ENCODE measurements around the gene TRPM4. TPM values are rescaled to one million over a fixed set of nuclear protein-coding genes. Genes with fewer than 3 reads are reported as not detected.
A peak's percentile ranks its signal among the peaks of the same experiment; 100 is the strongest.
"Not testable (repeated sequence)": the region's sequence is repeated elsewhere in the genome, so short reads cannot be mapped to it uniquely, and the experiment has no call there.

TRPM4 gene
- total RNA-seq, 1 donor from 2014 or later, result 15.0 TPM

DNA sequence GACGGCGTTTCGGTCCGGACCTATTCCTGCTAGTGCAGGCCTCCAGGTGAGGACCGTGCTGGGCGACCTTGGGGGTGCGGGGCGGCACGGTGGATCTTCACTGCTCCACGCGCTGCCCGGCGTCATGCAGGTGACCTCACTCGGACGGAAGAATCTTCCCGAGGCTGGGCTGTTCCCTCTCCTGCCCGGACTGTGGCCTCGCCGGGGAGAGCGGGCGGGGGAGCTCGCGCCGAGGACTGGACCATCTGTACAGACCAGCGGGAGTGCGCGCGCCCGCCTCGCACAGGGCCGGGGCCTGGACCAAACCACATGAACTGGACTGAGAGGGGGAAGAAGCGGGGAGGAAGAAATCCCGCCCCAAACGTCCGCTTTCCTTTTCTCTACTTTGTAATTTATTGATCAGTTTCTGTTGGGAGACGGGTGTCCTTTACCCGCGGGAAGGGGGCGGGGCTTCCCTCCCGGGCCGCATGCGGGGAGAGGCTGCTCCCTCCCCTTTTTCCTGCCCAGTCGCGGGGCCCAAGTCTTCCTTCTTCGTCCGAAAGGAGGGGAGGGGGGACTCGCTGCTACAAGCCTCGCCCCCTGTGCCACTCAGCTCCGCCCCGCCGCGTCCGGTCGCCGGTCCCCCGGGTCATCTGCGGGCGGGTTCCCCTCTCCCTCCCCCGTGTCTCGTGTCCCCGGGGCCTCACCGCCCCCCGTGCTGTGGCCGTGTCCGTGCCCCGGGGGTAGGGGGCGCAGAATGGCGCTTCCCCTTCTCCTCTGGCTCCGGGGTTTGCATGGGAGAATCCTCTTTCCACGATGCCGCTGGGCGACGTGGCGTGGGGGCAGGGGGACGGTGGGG lies 7.3 kb upstream of the TRPM4 start:
- ATAC-seq, result peak; percentile 84
- peak; percentile 93 for DNase-seq (ENCODE audit: low spot score)

DNA sequence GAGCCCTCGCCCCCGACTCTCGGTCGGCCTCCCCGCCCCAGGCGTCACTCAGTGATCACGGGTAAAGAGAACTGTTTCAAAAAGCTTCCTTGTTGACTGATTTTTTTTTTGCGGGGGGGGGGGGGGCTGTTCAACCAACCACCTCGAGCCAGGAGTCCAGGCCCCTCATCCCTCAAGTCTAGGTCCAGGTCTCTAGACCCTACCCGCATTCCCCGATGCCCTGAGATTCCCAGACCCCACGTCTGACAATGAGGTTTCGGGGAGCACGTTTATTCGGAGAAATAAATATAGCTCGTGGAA lies 6.7 kb upstream of the TRPM4 start:
- DNase-seq (ENCODE audit: low spot score), result no peak

DNA sequence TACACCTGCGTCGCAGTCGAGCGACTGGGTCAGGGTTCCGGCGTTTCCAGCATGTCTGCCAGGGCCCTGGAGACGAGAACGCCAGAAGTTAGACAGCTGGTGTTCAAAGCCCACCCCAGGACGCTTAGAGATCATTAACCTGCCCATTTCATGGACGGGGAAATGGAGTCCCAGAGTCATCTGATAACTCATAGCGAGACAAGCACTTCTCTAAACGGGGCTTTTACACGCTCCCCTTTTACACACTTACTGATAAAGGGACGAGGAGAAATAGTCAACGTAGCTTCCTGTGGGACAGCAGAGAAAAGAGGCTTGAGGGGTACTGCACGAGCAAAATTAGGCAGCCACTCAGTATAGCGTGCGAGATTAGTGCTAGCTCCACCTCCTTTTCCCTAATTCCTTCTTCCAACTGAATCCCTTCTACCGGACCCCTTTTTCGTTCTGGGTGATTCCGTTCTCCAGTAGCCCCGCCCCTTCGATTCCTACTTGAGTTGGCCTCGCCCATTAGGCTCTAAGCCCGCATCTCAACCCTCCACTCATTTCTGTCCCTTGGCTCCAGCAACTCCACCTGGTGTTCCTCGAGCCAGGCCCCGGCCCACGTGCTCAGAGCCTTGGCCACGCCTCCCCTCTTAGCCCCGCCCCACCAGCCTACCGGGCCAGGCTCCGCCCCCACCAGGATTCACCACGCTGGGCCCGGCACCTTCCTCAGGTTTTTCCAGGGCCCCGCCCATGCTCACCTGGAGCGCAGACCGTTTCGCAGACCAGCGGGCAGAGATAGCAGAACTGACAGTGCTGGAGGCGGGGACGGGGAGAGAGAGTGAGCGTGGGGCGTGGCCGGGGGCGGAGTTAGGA lies 6.1 kb upstream of the TRPM4 start:
- DNase-seq (ENCODE audit: low spot score) (peak; percentile 78), ATAC-seq (peak; percentile 18)

More for the DNA sequence above, 6.7 kb upstream of the TRPM4 start:
- ATAC-seq, result no peak

DNA sequence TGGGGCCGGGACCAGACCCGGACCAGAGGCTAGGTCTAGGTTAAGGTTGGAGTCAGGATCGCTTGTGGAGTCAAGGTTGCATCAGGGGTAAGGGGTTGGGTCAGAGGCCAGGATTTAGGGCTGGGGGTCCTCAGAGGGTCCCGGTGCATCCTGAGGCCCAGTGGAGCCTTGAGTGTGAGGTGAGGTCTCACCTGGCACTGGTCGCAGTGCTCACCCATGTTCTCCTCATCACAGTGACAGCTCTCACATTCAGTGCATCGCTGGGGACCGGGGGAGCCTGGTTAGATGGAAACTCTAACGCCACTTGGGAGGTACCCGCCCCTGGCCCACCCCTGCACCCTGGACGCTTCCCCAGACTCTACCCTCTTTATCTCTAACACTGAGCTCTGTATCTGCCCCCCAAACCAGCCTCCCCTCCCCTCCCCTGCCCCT lies 5.5 kb upstream of the TRPM4 start:
- DNase-seq (ENCODE audit: low spot score), result no peak
- no peak for ATAC-seq

DNA sequence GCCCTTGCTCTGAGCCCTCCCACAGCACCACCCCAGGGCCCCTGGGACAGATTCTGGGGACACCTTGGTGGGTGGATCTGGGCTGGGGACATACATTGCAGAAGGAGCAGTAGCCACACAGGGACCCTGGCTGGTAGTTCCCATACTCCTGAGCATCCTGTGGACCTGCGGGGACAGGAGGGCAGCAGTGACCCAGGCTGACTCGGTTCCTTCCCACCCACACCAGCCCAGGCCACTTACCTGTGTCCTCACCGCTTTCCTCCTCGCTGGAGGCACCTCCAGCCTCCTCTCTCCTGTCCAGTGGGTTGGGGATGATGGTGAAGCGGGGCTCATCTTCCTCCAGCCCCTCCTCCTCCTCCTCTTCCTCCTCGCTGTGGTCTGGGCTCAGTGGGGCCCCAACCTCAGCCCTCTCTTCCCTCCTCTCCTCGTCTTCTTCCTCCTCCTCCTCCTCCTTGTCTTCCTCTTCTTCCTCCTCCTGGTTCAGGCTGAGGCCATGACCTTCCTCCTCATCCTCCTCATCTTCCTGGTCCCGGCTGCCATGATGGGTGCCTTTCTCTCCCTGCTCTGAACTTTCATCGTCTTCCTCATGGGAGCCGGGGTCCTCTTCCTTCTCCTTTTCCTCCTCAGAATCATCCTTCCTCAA lies 4.3 kb upstream of the TRPM4 start:
- DNase-seq (ENCODE audit: low spot score) (no peak), ATAC-seq (no peak)

DNA sequence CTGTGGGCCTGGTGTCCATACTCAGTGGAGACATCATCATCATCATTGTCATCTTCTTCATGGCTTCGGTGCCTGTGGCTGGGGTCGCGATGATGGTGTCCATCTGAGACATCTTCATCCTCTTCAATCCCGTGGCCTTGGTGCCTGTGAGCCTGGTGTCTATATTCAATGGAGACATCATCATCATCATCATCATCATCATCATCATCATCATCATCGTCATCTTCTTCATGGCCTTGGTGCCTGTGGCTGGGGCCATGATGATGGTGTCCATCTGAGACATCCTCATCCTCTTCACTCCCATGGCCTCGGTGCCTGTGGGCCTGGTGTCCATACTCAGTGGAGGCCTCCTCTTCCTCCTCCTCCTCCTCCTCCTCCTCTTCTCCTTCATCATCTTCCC lies 3.3 kb upstream of the TRPM4 start:
- no peak for DNase-seq (ENCODE audit: low spot score)
- ATAC-seq, result no peak

DNA sequence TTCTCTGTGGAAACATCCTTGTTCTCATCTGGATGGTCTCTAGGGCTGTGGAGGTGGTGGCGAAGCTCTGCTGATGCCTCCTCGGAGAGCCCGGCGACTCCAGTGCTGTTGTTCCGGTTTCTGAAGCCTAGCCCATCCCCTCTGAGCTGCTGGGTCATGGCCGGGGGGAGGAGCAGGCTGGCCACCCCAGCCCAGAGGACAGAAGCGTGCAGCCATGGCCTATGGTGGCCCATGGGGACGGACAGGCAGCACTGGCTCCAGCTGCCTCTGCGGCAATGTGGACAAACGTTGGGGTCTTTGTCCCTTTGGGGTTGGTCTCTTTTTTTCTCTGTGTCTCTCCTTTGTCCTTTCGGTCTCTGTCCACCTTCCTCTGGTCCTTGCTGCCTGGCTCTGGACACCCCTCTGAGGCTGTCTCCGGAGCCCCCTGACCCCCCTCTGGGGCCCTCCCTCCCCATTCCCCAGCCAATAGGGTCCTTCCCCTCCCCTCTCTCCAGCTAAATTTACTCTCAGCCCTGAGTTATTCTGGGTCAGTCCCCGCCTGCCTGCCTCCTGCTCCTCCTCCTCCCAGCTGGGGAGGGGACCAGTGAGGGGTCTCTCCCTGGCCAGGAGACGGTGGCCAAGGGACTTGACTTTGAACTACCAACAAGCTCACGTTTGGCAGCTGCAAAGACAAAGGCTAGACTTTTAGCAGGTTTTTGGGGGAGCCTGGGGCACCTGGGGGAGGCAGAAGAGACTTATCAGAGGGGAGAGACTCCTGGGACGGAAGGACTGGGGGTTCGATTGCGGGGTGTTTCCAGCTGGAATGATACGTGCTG lies 2.4 kb upstream of the TRPM4 start, which contains the start of gene HRC:
Gene HRC, minus strand, starts transcription at position 392 of the 815 bp plus-strand sequence. Its CDS starts 159 bp downstream, at position 233.
- no peak for ATAC-seq

DNA sequence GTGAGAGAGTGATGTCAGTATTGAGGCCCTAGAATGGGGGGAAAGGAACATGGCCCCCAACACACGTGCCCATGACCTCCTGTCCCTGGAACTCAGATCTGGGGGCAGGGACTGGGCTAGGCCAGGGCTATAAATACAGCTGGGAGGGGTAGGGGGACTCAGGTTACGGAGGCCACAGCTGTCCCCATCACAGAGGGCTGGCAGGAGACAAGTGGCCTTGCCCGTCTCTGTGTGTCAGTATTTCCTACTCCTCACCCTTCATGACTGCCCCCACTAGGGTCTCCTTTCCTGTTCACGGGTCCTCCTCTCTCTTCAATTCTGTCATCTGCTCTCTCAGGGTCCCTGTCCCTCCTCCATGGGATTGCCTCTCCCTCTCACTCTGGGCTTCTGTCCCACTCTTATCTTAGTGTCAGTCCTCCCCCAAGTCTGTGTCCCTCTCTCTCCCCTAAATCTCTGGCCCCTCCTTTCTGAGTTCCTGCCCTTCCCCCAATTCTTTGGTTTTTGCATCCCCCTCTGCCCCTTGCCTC lies 1.7 kb upstream of the TRPM4 start:
- no peak for DNase-seq (ENCODE audit: low spot score)
- ATAC-seq, result no peak

More for the DNA sequence above, 2.4 kb upstream of the TRPM4 start, which contains the start of gene HRC:
- no peak for DNase-seq (ENCODE audit: low spot score)

DNA sequence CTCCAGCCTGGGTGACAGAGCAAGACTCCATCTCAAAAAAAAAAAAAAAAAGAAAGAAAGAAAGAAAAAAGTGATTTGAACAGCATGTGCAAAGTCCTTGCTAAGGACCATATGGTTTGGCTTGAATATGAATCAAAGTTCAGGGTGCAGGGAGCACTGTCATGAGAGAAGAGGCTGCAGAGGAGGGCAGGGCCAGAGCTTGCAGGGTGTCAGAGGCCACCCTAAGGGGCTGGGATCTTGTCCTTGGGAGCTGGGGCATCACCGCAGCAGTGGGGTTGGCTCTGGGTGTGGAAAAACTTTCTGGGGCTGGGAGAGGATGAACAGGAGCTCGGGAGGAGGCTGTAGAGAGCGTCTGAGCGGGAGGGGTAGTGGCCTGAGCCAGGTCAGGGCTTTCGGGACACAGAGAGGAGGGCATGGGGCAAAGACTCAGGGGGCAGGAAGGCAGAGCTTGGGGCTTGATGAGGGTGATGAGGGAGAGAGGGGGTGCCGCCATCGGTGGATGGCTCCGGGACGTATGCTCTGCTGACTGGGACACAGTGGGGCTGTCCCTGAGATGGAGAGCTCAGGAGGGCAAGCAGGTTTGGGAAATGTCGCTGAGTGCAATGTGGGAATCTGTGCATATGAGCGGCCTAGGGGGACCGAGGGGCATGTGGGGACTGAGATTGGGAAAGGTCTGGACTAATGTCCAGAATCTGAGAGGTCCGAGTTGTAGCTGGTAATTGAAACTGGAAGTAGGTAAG lies 3.0 kb downstream of the TRPM4 start:
- no peak for ATAC-seq
- no peak for DNase-seq (ENCODE audit: low spot score)

DNA sequence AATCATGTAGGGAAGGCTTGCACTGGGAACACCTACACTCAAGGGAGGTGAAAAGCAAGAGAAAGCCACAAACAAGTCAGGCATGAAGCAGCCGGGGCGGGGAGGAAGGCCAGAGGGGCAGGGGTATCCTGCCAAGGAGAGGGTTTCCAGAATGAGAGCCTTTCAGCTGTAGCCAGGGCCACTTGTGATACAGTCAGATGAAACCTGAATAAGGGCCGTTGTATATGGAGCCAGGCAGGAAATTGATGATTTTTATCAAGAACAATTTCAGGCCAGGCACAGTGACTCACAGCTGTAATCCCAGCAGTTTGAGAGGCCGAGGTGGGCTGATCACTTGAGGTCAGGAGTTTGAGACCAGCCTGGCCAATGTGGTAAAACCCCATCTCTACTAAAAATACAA lies 4.4 kb downstream of the TRPM4 start:
- ATAC-seq, result no peak
- DNase-seq (ENCODE audit: low spot score), result no peak

DNA sequence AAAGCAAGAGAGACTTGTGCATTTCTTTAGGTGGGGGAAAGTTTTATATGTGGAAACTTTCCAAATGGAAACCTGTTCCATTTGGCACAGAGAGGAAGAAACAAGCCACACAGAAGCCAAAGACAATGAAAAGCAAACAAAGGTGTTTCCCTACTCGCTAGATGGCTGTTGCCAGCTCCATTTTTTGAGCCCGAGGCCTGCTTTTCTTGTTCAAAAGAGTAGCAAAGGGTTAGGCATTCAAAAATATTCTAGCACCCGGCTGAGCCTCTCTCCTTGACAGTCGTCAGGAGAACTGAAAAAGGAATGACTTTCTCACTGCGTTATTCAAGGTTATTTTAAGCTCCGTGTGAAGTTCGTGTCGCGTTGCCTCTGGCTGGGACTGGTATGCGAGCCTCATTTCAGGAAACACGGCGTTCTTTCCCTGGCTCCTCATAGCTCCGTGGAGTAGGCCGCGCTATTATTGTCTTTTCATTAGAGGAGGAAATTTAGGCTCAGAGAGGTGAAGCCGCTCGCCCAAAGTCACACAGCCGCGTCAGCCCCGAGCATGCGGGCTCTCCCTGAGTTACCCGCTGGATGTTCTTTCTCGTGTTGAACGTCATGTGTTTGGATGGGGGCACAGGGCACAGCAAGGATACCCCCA lies 7.6 kb downstream of the TRPM4 start:
- DNase-seq (ENCODE audit: low spot score) (no peak), ATAC-seq (no peak)

DNA sequence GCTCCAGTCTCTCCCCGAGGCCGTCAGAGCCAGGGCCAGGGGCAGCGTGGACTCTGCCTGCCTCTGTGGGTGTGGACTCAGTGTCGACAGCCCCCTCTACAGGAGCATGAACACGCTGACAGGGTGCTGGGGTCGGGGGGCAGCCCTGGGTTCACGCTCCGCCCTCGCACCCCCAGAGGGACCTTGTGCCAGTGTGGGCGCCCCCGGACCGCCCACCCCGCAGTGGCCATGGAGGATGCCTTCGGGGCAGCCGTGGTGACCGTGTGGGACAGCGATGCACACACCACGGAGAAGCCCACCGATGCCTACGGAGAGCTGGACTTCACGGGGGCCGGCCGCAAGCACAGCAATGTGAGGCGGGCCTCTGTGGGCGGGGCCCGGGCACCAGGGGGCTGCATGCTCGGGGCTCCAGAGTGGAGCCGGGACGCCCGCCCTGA lies 8.3 kb downstream of the TRPM4 start:
- DNase-seq (ENCODE audit: low spot score) (no peak), ATAC-seq (no peak)

DNA sequence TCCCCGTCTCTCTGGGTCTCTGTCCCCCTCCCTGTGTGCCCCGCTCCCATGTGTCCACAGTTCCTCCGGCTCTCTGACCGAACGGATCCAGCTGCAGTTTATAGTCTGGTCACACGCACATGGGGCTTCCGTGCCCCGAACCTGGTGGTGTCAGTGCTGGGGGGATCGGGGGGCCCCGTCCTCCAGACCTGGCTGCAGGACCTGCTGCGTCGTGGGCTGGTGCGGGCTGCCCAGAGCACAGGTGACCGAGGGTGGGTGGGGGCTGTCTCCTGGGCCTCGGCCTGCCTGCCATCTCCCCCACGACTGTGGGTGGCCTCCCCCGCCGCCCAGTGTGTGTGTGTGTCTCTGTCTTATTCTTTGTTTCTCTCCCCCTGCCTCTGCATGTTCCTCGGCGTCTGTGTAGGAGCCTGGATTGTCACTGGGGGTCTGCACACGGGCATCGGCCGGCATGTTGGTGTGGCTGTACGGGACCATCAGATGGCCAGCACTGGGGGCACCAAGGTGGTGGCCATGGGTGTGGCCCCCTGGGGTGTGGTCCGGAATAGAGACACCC lies 10.3 kb downstream of the TRPM4 start:
- DNase-seq (ENCODE audit: low spot score) (no peak), ATAC-seq (no peak)

DNA sequence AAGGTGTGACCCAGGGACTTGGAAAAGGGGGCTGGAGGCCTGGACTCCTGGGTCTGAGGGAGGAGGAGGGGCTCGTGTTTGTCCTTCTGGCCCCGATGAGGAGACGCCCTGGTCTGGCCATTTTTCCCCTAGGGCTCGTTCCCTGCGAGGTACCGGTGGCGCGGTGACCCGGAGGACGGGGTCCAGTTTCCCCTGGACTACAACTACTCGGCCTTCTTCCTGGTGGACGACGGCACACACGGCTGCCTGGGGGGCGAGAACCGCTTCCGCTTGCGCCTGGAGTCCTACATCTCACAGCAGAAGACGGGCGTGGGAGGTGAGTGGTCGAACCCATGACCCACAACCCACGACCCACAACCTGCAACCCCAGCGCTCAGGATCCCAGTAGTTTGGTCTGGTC lies 10.8 kb downstream of the TRPM4 start:
- ATAC-seq (no peak), DNase-seq (ENCODE audit: low spot score) (no peak)

DNA sequence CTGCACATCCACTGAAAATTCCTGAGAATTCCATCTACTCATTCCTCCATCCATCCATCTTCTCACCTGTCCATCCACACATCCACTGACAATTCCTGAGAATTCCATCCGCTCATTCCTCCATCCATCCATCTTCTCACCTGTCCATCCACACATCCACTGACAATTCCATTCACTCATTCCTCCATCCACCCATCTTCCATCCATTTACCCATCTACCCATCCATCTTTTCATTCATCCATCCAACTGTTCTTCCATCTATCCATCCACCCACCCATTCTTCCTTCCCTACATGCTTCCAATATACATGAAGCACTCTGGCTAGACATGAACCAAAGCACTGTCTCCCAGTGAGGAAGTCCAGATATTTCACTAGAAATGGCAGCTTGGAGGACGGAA lies 15.6 kb downstream of the TRPM4 start:
- ATAC-seq (no peak), DNase-seq (ENCODE audit: low spot score) (no peak)

DNA sequence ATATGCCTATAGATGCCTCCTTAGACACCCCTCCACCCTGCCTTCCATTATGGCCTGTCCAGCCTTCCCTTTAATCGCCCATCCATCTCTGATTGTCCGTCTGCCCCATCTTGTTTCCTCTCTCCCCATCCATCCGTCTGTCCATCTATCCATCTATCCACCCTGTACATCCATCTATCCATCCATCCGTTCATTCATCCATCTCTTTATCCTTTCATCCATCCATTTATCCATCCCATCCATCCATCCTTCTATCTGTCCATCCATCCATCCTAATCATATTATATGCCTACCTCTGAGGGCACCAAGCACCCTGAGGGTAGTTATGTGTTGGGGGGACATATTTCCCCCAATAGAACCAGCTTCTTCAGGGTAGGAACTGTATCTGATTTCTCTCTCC lies 23.1 kb downstream of the TRPM4 start:
- no peak for ATAC-seq

DNA sequence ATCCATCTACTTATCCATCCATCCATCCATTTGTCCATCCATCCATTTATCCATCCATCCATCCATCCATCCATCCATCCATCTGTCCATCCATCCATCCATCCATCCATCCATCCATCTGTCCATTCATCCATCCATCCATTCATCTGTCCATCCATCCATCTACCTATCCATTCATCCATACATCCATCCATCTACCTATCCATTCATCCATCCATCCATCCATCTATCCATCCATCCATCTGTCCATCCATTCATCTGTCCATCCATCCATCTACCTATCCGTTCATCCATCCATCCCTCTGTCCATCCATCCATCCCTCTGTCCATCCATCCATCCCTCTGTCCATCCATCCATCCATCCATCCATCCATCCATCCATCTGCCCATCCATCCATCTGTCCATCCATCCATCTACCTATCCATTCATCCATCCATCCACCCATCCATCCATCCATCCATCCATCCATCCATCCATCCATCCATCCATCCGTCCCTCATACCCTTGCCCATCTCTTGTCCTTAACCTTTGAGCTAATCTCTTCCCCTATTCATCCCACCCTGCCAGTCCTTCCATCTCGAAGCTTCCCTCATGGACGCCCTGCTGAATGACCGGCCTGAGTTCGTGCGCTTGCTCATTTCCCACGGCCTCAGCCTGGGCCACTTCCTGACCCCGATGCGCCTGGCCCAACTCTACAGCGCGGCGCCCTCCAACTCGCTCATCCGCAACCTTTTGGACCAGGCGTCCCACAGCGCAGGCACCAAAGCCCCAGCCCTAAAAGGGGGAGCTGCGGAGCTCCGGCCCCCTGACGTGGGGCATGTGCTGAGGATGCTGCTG lies 24.6 kb downstream of the TRPM4 start:
- DNase-seq (ENCODE audit: low spot score); ATAC-seq: not testable (repeated sequence)

More for the DNA sequence above, 23.1 kb downstream of the TRPM4 start:
- no peak for DNase-seq (ENCODE audit: low spot score)

DNA sequence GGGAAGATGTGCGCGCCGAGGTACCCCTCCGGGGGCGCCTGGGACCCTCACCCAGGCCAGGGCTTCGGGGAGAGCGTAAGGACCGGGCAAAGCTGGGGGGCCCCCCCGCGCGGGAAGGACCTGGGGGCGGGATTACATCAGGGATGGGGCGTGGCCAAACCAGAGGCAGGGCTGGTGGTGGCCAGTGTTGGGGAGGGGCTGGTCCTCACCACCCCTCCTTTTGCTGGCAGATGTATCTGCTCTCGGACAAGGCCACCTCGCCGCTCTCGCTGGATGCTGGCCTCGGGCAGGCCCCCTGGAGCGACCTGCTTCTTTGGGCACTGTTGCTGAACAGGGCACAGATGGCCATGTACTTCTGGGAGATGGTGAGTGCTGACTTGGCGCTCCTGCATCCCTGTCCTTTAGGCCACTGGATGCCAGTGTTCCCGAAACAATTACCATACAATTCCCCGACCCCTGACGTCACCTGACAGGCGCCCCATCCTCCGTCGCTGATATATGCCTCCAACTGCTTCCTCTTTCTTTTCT lies 25.3 kb downstream of the TRPM4 start:
- DNase-seq (ENCODE audit: low spot score) (no peak), ATAC-seq (no peak)

Measured in left lobe of liver (tissue), 2 donors.